ENCODE data around the gene PRDM5.

Gene PRDM5

GRCh38 chr4:120755864-120756263 is 166.7 kb downstream of the PRDM5 start:
- Histone ChIP-seq H2AFZ (ENCODE audit: low read length) (no peak overlapping the region), H3K4me2 (ENCODE audit: low read length) (no peak overlapping the region), H3K4me1 (ENCODE audit: insufficient read depth, low read length, severe bottlenecking) (peaks cover 12% of the 10 kb centered on the region), H3K27me3 (ENCODE audit: insufficient read depth, low read length) (no peaks in the 10 kb centered on the region), H3K79me2 (ENCODE audit: insufficient read depth, low read length) (no peaks in the 10 kb centered on the region), H3K36me3 (ENCODE audit: insufficient read depth, low read length) (peaks cover 18% of the 10 kb centered on the region), H3K27ac (ENCODE audit: low read depth, low read length, poor library complexity, severe bottlenecking) (peak overlapping the region; percentile 23), H3F3A (ENCODE audit: insufficient read depth, low read length) (no peaks in the 10 kb centered on the region), H4K20me1 (ENCODE audit: insufficient read depth, low read length) (no peaks in the 10 kb centered on the region), H3K9me3 (ENCODE audit: low read length) (peaks cover 3% of the 10 kb centered on the region; the same call in 1 of the 2 replicates), H3K9me2 (ENCODE audit: low read depth, low read length) (no peaks in the 10 kb centered on the region), H3K9ac (ENCODE audit: low read length) (no peak overlapping the region), H3K4me3 (ENCODE audit: low read depth, low read length, poor library complexity, severe bottlenecking) (no peak overlapping the region)
- no peak for TF ChIP-seq EZH2 (IDR thresholded peaks at IDR 0.05; ENCODE audit: borderline replicate concordance, low read length)
- TF ChIP-seq CTCF (IDR thresholded peaks at IDR 0.05; ENCODE audit: low read length): no peak

GRCh38 chr4:120754590-120754989 is 167.9 kb downstream of the PRDM5 start:
- H3F3A ChIP-seq (ENCODE audit: insufficient read depth, low read length): no peaks in the 10 kb centered on the region
- H3K79me2 ChIP-seq (ENCODE audit: insufficient read depth, low read length): no peaks in the 10 kb centered on the region
- H3K4me2 ChIP-seq (ENCODE audit: low read length): no peak overlapping the region
- peak overlapping the region; percentile 16 for H3K27ac ChIP-seq (ENCODE audit: low read depth, low read length, poor library complexity, severe bottlenecking)
- peaks cover 24% of the 10 kb centered on the region for H3K36me3 ChIP-seq (ENCODE audit: insufficient read depth, low read length)
- no peak overlapping the region for H3K9ac ChIP-seq (ENCODE audit: low read length)
- no peak for TF ChIP-seq EZH2 (IDR thresholded peaks at IDR 0.05; ENCODE audit: borderline replicate concordance, low read length)
- no peak for TF ChIP-seq CTCF (IDR thresholded peaks at IDR 0.05; ENCODE audit: low read length)
- no peak overlapping the region for H2AFZ ChIP-seq (ENCODE audit: low read length)
- H3K4me3 ChIP-seq (ENCODE audit: low read depth, low read length, poor library complexity, severe bottlenecking): no peak overlapping the region
- H3K9me3 ChIP-seq (ENCODE audit: low read length): peaks cover 8% of the 10 kb centered on the region; the same call in 1 of the 2 replicates
- peaks cover 21% of the 10 kb centered on the region for H3K4me1 ChIP-seq (ENCODE audit: insufficient read depth, low read length, severe bottlenecking)
- H4K20me1 ChIP-seq (ENCODE audit: insufficient read depth, low read length): no peaks in the 10 kb centered on the region
- no peaks in the 10 kb centered on the region for H3K9me2 ChIP-seq (ENCODE audit: low read depth, low read length)
- H3K27me3 ChIP-seq (ENCODE audit: insufficient read depth, low read length): no peaks in the 10 kb centered on the region

GRCh38 chr4:120753854-120754253 is 168.7 kb downstream of the PRDM5 start:
- Histone ChIP-seq H3K9me3 (ENCODE audit: low read length) (peaks cover 8% of the 10 kb centered on the region; the same call in 1 of the 2 replicates), H2AFZ (ENCODE audit: low read length) (no peak overlapping the region), H3K9me2 (ENCODE audit: low read depth, low read length) (no peaks in the 10 kb centered on the region), H3K4me1 (ENCODE audit: insufficient read depth, low read length, severe bottlenecking) (peaks cover 28% of the 10 kb centered on the region), H3K79me2 (ENCODE audit: insufficient read depth, low read length) (no peaks in the 10 kb centered on the region), H3K4me2 (ENCODE audit: low read length) (no peak overlapping the region), H3K36me3 (ENCODE audit: insufficient read depth, low read length) (peaks cover 24% of the 10 kb centered on the region), H3F3A (ENCODE audit: insufficient read depth, low read length) (0 out of 2 replicates have a peak, but pooled peaks cover 3% of the 10 kb centered on the region), H3K4me3 (ENCODE audit: low read depth, low read length, poor library complexity, severe bottlenecking) (no peak overlapping the region), H4K20me1 (ENCODE audit: insufficient read depth, low read length) (no peaks in the 10 kb centered on the region), H3K27me3 (ENCODE audit: insufficient read depth, low read length) (no peaks in the 10 kb centered on the region), H3K27ac (ENCODE audit: low read depth, low read length, poor library complexity, severe bottlenecking) (peak overlapping the region; percentile 40), H3K9ac (ENCODE audit: low read length) (no peak overlapping the region)
- TF ChIP-seq CTCF (IDR thresholded peaks at IDR 0.05; ENCODE audit: low read length) (no peak), EZH2 (IDR thresholded peaks at IDR 0.05; ENCODE audit: borderline replicate concordance, low read length) (no peak)

Data from OCI-LY1 (cell line).